GM12892 (cell line): ENCODE results near the gene RGR.

Experiments used
- POLR2A ChIP-seq: IDR thresholded peaks from 2 replicates; pipeline ENCODE4 v1.6.1; 2011; ENCODE audit warnings: low read depth, low read length, control low read depth
- POLR2AphosphoS5 ChIP-seq: IDR thresholded peaks from 2 replicates; pipeline ENCODE4 v1.6.1; 2011; ENCODE audit warnings: low read depth, low read length, control low read depth

- TF ChIP-seq POLR2AphosphoS5 = no peak
- TF ChIP-seq POLR2A = no peak
These were observed 41.8 kb downstream of the RGR start for GRCh38 chr10:84286695-84287094.
